Activated gamma-delta T cell treated with anti-CD3 and anti-CD28 coated beads, Interleukin-2, amount 50 U/mL, for 16 hours (primary cell): ENCODE results near the gene PCSK2.
"Not testable (repeated sequence)": the region's sequence is repeated elsewhere in the genome, so short reads cannot be mapped to it uniquely, and the experiment has no call there.

Experiments
- DNase-seq: peaks from one replicate; pipeline ENCODE4 v3.0.0-alpha.2; 2020; ENCODE audit warnings: low read depth

PCSK2 gene, protein sequence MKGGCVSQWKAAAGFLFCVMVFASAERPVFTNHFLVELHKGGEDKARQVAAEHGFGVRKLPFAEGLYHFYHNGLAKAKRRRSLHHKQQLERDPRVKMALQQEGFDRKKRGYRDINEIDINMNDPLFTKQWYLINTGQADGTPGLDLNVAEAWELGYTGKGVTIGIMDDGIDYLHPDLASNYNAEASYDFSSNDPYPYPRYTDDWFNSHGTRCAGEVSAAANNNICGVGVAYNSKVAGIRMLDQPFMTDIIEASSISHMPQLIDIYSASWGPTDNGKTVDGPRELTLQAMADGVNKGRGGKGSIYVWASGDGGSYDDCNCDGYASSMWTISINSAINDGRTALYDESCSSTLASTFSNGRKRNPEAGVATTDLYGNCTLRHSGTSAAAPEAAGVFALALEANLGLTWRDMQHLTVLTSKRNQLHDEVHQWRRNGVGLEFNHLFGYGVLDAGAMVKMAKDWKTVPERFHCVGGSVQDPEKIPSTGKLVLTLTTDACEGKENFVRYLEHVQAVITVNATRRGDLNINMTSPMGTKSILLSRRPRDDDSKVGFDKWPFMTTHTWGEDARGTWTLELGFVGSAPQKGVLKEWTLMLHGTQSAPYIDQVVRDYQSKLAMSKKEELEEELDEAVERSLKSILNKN

DNA sequence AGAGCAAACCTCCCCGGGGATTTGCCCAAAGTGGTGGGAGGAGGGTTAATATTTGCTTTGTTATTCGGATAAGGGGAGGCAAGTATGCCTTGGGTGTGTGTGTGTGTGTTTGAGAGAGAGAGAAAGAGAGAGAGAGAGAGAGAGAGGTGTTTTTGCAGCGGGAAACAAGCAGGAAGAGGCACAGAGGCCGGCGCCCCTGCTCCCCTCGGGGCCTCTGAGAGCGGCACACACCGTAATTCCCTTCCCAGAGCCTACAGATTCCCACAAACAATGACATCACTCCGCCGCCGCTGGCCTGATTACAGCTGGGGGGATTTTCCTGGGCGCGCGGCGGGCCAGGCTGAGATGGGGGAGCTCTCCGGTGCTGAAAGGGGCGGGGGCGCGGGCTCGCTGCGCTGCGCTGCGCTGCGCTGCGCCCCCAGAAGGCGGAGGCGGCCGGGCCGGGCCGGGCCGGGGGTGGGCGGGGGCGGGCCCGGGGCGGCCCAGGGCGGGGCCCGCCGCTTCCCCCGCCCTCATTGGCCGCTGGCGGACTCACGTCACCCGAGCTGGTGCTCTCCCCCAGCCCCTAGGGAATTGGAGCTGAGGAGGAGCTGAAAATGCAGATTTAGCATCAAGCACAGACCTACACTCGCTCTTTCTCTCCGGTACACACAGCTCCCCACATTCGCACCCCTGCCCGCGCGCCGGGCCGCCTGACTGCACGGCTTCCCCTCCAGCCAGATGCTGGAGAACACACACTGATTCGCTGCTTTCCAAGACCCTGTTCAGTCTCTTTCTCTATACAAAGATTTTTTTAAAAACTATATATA lies at the start of gene PCSK2:
PCSK2 (plus strand) TSS at position 631 of the 809 bp plus-strand sequence. CDS start 266 bp downstream, outside the sequence.
- no peak for DNase-seq

DNA sequence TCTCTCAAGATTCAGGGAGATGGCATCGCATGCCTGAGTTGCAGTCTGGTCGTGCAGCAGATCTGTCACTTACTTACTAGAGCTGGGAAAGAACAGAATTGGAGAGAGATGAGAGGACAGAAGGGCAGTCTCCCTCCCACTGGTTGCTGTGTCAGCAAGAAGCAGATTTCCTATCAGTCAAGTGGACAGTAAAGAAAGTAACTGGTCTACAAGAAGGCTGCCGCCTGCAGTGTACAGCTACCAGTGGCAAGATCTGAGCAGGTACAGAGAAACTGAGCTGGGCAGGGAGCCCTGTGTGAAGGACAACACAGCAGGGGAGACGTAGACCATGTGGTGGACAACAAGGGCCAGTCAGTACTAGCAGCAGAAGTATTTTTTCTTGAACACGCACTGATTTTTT lies 49.5 kb upstream of the PCSK2 start:
- DNase-seq: no peak

DNA sequence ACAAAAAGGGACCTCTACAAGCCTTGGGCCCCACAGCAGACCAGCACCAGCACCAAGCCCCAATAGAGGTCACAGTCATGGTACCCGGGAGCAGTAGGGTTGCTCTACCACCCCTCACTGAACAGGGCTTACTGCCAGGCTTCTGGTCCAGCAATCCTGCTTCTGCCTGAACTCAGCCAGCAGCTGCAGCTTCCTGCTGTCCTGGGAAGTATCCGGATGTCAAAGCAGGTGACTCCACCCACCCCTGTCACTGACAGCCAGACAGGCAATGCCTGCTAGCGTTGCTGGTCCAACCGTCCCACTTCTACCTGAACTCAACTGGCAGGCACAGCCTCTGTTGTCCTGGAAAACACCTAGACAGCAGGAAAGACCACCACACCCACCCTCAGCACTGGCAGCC lies 47.0 kb upstream of the PCSK2 start:
- DNase-seq: no peak

DNA sequence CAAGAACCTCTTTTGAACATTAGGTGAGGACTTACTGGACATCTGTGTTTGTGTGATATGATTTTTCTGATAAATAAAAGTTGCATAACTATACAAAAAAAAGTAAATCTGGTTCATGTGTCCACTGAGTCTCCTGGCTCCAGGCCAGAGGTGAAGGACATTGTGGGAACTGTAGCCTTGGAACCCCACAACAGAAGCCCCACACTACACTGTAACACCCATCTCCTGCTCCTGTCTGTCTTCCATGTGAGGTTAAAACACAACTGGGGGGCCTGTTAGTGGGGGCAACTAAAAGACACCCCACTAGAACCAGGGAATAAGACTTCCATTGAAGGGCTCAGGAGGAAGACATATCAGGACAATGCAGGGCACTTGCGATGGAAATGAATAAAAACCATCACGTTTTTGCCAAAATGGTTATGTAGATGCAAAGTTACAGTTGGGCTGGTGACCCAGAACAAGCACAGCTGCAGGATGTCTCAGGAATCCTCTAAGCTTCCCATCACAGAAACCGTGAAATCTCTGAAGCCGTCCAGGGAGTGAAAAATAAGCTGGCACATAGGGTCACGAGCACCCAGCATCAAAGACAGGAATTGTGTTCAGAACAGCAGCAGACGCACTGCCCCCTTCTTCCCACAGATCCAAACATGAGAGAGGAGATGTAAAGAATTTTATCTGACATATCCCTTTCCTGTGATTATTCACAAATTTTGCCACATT lies 36.7 kb upstream of the PCSK2 start:
- DNase-seq: no peak

DNA sequence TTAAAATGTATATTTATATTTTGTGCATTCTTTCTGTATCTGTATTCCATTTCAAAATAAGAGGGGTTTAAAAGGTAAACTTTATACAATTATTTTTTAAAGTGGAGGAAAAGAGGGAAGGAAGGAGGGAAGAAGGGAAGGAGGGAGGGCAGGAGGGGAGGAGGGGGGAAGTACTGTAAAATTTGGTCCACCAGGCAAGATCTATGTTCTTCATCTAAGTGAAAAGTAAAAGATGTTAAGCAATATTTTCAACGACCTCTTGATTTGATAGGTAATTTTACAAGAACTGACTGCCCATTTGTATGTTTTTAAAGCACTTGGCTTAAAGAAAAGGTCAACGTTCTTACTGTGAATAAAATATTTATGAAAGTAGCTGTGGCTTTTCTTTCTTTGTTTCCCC lies 29.8 kb upstream of the PCSK2 start:
- DNase-seq: no peak

DNA sequence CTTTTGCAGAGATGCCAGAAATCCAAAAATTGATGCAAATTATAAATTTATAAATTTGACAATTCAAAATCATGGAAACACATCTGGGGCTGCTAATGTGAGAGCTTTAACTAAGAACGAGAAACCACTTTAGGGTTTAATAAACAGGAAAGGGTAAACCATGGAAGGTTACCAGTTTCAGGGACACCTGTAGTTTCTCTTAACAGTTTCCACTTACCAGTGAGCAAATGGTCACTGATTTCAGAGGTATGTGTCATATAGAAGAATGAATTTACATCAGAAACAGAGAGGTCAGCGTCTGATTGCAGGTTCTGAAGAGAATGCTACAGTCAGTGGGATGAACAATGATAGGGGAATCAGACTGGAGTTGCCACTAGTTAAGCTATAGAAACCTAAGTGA lies 24.8 kb upstream of the PCSK2 start:
- no peak for DNase-seq

DNA sequence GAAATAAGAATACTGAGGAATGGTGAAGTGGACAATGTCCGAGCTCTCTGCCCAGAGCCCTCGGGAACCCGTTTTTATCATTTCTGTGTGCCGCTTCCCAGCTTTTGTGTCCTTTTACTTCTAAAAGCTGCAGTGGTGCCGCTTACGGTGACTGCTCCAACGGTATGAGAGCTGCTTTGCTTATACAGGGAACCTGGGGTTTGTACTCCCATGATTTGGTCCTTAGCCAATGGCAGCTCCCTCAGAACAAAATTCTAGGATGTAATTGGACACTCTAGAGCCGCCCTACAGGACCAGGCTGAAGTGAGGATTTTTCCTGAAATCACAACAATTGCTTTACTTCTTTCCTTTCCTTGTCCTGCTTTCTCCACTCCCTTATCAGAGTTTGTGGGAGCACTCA lies 24.2 kb upstream of the PCSK2 start:
- no peak for DNase-seq

DNA sequence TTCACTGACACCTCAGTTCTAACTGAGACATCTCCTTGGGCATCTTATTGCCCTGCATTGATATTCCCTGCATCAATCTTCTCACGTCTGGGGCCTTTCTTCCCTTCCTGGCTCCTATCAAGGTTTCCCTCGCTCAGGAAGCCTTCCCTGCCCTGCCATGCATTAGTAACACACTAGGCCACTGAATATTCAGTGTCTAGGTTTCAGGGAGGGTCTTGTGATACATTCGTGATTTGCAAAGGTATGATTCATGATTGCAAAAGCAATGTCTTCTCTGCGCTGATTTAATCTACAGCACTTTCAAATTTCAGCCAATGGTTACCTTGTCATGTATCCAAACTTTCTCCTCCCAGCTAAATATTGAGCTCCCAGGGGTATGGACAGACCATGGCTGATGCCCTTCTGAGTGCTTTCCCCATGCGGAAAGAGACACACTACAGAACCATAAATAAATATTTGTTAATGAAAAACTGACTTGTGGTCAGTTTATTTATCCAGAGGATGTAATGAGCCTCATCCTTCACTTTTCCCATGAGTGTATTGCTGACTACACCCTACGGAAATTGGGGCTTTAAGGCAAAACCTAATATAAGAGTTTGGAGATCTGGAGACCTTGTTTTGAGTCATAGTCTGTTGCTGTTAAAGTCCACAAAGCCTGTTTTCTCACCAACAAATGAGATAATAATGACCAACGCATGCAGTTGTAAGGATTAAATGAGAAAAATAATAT lies 21.6 kb upstream of the PCSK2 start:
- no peak for DNase-seq

DNA sequence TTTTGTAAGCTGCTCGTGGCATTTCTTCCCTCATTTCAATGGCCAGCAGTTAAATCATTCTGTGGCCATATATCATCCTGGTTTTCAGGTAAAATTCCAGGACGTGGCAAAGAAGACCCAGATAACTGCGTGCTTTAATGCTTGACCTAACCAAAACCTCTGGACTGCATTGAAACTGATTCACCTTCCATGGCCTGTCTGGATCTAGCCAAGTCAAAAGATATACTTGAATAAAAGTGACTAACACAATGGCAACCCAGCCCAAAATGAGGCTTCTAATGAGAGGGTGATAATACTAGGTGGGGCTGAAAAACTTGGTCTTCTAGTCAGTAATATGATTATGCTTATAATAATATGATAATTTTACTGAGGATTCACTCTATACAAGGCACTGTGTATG lies 16.5 kb upstream of the PCSK2 start:
- no peak for DNase-seq

DNA sequence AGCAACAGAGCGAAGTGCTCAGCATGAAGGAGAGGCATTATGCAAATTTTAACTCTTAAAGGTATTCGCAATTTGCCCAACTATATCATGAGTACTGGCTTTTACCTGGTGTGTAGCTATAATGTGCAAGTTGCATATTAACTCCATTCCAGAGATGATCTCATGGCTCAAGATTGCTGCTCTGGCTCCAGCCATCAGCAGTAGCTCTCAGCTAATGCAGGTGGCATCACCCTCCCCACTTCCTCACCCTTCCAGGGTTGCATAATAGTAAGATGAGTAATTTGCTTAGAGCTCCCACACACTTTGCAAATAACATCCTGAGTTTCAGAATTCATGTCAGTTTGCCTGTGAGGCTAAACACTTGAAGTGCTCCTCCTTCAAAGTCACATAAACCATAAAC lies 15.9 kb upstream of the PCSK2 start:
- DNase-seq: no peak

DNA sequence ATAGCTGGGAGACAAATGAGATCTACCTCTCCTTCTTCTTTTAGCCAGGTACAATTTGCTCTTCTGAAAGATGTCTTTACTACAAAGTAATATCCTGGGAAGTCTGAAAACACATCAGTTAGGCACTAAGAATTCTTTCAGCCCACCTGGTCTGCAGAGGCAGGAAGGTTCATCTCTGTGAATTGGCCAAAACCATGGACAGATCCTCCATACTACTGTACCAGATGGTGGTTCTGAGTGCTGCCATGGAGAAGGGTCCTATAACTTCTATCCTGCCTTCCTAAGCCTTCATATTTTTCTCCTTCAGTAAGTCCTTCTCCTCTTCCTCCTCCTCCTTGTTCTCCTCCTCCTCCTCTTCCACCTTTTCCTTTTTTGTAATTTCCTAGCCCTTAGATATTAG lies 11.7 kb upstream of the PCSK2 start:
- DNase-seq: no peak

DNA sequence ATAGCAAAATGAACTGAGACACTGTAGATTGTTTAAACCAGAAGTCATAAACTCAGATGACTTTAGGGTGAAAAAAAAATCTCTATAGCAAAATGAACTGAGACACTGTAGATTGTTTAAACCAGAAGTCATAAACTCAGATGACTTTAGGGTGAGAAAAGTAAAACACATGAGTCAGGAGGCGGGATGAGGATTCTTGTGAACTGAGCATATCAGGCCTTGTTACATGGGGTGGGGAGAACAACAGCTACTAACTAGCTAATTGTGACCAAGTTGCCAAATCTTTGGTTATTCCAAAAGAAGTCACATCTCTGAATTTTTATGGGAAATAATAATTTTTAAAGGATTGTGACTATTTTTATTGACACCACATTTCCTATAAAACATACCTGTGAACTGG lies 7.0 kb upstream of the PCSK2 start:
- not testable (repeated sequence) for DNase-seq

DNA sequence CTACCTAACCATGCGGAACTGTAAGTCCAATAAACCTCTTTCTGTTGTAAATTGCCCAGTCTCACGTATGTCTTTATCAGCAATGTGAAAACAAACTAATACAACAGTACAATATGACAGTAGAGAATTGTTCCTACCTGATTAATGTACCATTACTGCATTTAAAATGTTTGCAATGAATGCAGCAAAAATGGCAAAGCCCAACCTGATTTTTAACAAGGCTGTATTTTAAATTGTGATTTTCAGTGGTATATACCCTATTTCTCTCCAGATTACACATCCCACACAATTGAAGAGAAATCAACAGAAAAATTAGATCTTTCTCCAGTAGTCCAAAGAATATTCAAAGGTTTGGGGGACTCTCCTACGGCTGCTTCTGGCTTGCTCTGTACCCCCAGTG lies 3.3 kb upstream of the PCSK2 start:
- no peak for DNase-seq

DNA sequence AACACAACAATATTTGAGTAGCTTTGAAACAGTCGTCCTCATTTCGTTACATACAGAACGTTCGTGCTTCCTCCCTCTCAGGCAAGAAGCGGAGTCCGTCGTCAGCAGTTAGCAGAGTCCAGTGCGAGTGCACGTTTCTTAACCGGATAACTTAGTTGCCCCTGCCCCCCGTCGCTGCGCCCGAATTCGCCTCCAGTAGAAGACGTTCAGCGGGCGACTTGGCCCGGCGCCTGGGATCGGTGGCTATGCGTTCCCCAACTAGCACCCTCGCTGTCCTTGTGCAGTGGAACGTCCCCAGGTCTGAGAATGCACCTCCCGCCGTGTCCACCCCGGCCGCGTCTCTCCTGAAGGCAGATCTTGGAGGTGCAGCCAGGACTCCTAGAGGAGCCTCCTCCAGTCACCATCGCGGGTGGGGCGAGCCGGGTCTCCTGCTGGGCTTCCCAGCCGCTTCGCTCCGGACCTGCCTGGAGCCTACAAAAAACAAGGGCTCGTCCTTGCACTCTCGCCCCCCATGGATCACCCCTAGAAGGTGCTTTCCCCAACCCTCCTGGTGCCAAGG lies 910 bp upstream of the PCSK2 start:
- DNase-seq: no peak

DNA sequence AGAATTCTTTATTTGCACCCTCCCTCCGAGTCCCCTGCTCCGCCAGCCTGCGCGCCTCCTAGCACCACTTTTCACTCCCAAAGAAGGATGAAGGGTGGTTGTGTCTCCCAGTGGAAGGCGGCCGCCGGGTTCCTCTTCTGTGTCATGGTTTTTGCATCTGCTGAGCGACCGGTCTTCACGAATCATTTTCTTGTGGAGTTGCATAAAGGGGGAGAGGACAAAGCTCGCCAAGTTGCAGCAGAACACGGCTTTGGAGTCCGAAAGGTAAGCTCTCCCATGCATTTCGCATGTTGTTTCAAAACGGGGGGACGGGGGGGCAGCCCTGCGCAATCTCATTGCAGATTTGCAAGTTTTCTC lies 357 bp downstream of the PCSK2 start:
- no peak for DNase-seq

DNA sequence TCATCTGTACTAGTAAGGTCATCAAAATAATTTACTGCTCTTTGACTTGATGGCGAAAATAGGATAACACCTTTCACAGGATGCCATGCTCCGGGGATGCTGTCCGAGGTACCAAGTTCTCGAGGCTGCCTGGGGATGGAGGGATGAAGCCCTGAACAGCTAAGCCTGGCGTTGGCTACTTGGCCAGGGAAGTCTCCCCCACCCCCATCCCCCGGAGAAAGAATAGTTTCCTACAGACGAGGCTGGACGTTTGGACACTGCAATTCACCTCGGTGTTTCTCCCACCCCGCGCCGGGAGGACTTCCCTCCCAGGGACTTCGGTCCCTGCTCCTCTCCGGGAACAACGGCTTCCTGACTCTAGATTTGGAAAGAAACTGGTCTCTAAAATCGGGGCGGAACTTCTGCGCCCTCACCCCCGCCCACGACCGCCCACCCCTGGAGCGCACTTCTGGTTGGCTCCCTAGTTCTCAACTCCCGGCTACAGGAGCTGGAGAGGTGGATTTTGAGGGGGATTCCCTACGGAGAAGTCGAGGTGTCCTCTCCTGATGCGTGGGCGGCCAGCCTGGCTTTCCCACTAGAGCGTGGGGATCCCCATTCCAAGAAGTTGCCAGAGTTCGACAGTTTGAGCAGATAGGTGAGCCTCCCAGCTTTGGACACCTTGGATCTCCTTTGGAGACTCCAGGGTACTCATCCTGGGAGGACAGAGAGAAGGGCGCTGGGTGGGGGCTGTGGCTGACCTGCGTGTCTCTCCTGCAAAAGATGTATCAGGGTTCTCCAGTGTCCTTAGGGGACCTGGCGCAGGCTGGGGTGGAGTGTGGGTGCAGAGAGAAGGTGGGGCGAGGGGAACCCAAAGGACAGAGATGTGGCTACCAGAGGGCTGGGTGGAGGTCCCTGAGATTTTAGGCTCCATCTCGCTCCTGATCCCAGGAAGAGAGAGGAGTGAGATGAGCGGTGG lies 1.1 kb downstream of the PCSK2 start:
- no peak for DNase-seq

DNA sequence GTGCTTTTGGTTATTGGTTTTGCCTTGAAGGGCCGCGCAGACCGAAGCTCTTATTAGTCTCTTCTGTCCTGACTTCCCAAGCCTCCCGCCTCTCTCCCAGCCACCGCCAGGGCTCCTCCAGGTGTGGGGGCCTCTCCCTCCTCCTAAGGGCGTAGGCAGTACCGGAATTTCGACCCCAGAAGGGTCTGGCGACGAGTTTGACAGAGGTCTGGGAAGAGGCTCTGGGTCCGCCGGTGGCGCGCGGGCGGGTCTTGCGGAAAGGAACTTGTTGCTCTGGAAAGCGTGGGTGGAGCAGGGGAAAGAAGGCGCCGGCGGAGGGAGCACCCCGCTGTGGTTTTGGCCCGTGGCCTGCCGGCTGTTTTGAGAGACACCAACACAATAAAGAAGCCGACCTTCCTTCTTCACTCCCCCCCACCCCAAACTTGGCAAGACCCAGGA lies 1.8 kb downstream of the PCSK2 start:
- no peak for DNase-seq

DNA sequence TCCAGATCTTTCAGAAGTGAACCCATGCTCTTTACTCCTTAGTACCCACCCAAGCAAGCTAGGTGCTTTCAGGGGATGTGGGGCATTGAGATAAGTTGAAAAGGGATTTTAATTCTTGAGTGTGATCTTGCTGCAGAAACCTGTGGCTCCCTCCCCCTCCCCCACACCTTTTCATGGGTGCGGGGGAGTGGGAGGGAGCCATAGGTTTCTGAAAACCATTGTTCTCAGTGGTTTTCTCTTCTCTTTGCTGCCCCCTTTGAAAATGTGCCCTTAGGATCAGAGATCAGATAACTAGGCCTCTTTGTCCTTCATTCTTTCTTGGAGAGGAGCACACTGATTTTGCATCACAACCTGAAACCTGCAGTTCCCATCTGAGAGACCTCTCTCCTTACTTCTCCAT lies 2.4 kb downstream of the PCSK2 start:
- no peak for DNase-seq

DNA sequence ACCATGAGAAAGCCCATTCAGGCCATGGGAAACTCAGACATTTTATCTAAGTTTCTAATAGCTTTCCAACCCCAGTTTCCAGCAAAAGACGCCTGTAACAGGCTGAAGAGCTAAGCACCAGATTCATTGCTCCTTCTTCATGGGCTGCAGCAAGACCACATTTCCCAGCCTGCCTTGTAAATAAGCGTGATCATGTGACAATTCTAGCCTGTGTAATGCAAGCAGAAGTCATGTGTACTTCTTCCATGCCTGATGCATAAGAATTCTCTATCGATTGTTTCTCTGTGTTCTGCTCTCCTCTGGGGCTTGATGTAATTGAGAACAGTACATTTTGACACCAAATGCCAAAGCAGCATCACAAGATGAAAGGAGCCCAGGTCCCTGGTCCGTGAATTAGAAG lies 6.8 kb downstream of the PCSK2 start:
- DNase-seq: no peak

DNA sequence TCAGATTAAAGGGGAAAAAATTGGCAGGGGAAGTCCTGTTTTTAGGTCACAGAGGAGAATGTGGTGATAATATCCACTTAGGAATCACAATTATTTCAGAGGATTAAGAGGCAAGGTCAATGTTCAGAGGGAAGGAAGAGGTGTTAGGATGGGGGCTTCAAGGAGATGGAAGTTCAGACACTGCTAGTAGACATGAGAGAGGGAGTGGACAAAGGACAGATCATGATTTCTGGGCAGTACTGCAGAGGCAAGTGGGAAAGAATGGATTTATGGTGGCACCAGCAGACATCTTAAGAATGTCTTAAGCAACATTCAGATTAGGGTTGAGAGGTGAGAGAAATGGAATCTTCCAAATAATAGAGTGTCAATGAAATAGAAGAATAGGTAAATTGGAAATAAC lies 9.9 kb downstream of the PCSK2 start:
- no peak for DNase-seq
